Omental fat pad (tissue), 4 donors: ENCODE data around the gene DOCK4. TPM values are rescaled to one million over a fixed set of nuclear protein-coding genes. Genes with fewer than 3 reads are reported as not detected.

Experiments used
- ATAC-seq: fragments of 150-250 bp; one replicate; pipeline ENCODE4 v1.9.1; 2016; ENCODE audit warnings: mild to moderate bottlenecking, moderate library complexity; ENCODE audit not compliant: low FRiP score
- DNase-seq: peaks from one replicate; pipeline ENCODE4 v3.0.0-alpha.2; 2019; ENCODE audit warnings: low spot score
- total RNA-seq, 4 donors: library from RNA; depleted of rRNA; stranded (reverse); fragments of >200 nt; gene quantifications; one replicate each; pipeline ENCODE4 v1.1.0, GENCODE V29; 2016
- TF ChIP-seq, protein P1 (sequence below), 3 donors: fragments of 450-650 bp; IDR thresholded peaks; one replicate each; pipeline ENCODE4 v1.5.1; 2016 to 2017; ENCODE audit warnings: antibody characterized with exemption in 3 of 3, mild to moderate bottlenecking in 3 of 3, moderate library complexity in 2 of 3

The DOCK4 gene
- total RNA-seq, 4 donors from 2014 or later, result 47.5 to 86.9 (median 59.7) TPM

GRCh38 chr7:112137141-112138101 is 68.8 kb downstream of the DOCK4 start:
- no peak for ATAC-seq
- TF ChIP-seq, protein P1, sequence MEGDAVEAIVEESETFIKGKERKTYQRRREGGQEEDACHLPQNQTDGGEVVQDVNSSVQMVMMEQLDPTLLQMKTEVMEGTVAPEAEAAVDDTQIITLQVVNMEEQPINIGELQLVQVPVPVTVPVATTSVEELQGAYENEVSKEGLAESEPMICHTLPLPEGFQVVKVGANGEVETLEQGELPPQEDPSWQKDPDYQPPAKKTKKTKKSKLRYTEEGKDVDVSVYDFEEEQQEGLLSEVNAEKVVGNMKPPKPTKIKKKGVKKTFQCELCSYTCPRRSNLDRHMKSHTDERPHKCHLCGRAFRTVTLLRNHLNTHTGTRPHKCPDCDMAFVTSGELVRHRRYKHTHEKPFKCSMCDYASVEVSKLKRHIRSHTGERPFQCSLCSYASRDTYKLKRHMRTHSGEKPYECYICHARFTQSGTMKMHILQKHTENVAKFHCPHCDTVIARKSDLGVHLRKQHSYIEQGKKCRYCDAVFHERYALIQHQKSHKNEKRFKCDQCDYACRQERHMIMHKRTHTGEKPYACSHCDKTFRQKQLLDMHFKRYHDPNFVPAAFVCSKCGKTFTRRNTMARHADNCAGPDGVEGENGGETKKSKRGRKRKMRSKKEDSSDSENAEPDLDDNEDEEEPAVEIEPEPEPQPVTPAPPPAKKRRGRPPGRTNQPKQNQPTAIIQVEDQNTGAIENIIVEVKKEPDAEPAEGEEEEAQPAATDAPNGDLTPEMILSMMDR (IDR thresholded peaks at IDR 0.05), result no peak
- DNase-seq, result no peak

GRCh38 chr7:112136271-112137008 is 69.8 kb downstream of the DOCK4 start:
- no peak for DNase-seq
- ATAC-seq, result peak; percentile 79
- TF ChIP-seq, protein P1 (IDR thresholded peaks at IDR 0.05), result no peak

- no peak for DNase-seq
- ATAC-seq, result no peak
- TF ChIP-seq, protein P1 (IDR thresholded peaks at IDR 0.05), result no peak
Observed at GRCh38 chr7:112135815-112136214, 70.4 kb downstream of the DOCK4 start.

- ATAC-seq (no peak), DNase-seq (no peak)
- TF ChIP-seq, protein P1 (IDR thresholded peaks at IDR 0.05), result no peak
Observed at GRCh38 chr7:112134039-112134438, 72.2 kb downstream of the DOCK4 start.

DNA sequence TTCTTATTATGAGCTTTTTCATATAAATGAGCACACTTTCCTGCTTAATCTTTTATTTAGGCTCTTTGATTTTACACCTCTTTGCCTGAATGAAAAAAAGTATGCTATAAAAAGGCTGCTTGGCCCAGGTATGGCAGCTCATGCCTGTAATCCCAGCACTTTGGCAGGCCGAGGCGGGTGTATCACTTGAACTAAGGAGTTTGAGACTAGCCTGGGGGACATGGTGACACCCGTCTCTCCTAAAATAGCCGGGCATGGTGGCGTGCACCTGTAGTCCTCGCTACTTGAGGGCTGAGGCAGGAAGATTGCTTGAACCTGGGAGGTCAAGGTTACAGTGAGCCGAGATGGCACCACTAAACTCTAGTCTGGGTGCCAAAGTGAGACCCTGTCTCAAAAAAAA is 72.9 kb downstream of the DOCK4 start:
- TF ChIP-seq, protein P1 (IDR thresholded peaks at IDR 0.05), result no peak
- DNase-seq, result no peak

DNA sequence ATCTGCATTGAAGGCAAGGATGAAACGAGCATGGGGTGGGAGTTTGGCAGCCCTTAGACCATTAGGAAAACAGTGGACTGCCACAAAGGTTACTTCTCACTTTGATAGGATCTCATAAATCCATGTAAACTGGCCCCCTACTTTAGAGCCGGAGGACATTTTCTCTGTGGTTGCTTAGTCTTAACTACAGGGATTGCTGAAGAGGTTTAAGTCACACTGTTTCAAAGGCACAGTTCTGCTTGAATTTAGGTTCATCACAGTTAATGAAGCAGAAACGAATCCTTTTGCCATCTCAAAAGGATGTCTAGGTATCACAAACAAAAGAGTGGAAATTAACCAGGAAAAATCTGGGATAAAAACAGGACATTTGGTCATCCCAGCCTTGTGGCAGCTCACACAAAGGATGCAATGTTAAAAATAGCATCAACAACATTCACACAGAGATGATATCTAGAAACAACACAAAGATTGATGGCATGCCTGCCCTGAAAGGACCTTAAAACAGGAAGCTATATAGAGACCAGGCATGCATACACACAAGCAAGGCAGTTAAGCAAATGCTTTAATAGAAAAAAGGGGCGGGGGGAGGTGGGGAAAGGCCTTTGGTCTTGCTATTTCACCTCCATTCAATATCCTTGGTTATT is 74.0 kb downstream of the DOCK4 start:
- ATAC-seq, result no peak
- TF ChIP-seq, protein P1 (IDR thresholded peaks at IDR 0.05), result no peak

More for the DNA sequence above, 72.9 kb downstream of the DOCK4 start:
- no peak for ATAC-seq

More for the DNA sequence above, 74.0 kb downstream of the DOCK4 start:
- no peak for DNase-seq
